Uterus (tissue), 4 donors: ENCODE measurements around the gene SRPK3. TPM values are rescaled to one million over a fixed set of nuclear protein-coding genes. Genes with fewer than 3 reads are reported as not detected.

Source experiments
- DNase-seq, 2 donors: peaks; one replicate each; pipeline ENCODE4 v3.0.0-alpha.2; 2019 to 2020
- H3K27ac ChIP-seq, 2 donors: fragments of 200-600 bp; sonication (generic); 1 replicate in 1 of 2; 2 replicates in 1 of 2; pipeline ENCODE4 v1.5.1; 2016 to 2018
- H3K27me3 ChIP-seq, 2 donors: fragments of 200-600 bp; sonication (generic); one replicate each; pipeline ENCODE4 v1.5.1; 2018 to 2019; ENCODE audit warnings: control low read depth in 1 of 2
- H3K36me3 ChIP-seq, 2 donors: fragments of 200-600 bp; sonication (generic); one replicate each; pipeline ENCODE4 v1.5.1; 2019; ENCODE audit warnings: control low read depth in 1 of 2
- H3K4me1 ChIP-seq, 2 donors: fragments of 200-600 bp; sonication (generic); one replicate each; pipeline ENCODE4 v1.5.1; 2018 to 2019; ENCODE audit warnings: control low read depth in 1 of 2
- H3K4me3 ChIP-seq, 2 donors: fragments of 200-600 bp; sonication (generic); 1 replicate in 1 of 2; 2 replicates in 1 of 2; pipeline ENCODE4 v1.5.1; 2018 to 2019; ENCODE audit warnings: mild to moderate bottlenecking in 1 of 2
- H3K9me3 ChIP-seq, 2 donors: fragments of 200-600 bp; sonication (generic); one replicate each; pipeline ENCODE4 v1.5.1; 2019; ENCODE audit warnings: control low read depth in 1 of 2
- POLR2A ChIP-seq, 2 donors: fragments of 450-650 bp; IDR thresholded peaks; one replicate each; pipeline ENCODE4 v1.6.1; 2016; ENCODE audit warnings: antibody characterized with exemption in 2 of 2, mild to moderate bottlenecking in 1 of 2, moderate library complexity in 1 of 2
- intact Hi-C: fragments of 100-400 bp; cut with DNase I; formaldehyde crosslinking; loops from one replicate; pipeline ENCODE4 v1.15.1; 2023; ENCODE audit warnings: low total_unique reads
- total RNA-seq, 4 donors: library from RNA; depleted of rRNA in 3 of 4; stranded (reverse); fragments of >200 nt in 3 of 4; gene quantifications; one replicate each; pipeline versions ENCODE4 v1.1.0 to v1.2.4, GENCODE V29; 2014 to 2023
- TF ChIP-seq, protein P1 (sequence below), 4 experiments: fragments of 200-600 bp in 2 of 4; fragments of 450-650 bp in 2 of 4; sonication (generic) in 2 of 4; IDR thresholded peaks; one replicate each; pipeline ENCODE4 v1.5.1; 2016 to 2019; ENCODE audit warnings: antibody characterized with exemption in 4 of 4, mild to moderate bottlenecking in 2 of 4, moderate library complexity in 1 of 4
- donor health status: DM: yes; HTN: yes; CAD: no.

Gene SRPK3
- total RNA-seq, 4 donors from 2014 or later = 0.76 to 13.8 (median 5.5) TPM

DNA sequence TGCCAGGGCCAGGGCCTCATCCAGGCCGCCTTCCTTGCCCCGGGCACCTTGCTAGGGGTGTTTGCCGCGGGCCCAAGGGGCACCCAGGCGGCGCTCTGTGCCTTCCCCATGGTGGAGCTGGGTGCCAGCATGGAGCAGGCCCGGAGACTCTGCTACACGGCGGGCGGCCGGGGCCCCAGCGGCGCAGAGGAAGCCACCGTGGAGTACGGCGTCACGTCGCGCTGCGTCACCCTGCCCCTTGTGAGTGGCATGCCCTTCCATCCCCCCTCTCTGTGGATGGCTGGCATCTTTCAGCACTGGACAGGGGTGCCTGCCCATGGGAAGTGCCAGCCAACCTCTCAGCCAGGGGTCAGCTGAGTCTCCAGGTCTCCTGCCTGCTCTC is 13.2 kb upstream of the SRPK3 start:
- TF ChIP-seq, protein P1, sequence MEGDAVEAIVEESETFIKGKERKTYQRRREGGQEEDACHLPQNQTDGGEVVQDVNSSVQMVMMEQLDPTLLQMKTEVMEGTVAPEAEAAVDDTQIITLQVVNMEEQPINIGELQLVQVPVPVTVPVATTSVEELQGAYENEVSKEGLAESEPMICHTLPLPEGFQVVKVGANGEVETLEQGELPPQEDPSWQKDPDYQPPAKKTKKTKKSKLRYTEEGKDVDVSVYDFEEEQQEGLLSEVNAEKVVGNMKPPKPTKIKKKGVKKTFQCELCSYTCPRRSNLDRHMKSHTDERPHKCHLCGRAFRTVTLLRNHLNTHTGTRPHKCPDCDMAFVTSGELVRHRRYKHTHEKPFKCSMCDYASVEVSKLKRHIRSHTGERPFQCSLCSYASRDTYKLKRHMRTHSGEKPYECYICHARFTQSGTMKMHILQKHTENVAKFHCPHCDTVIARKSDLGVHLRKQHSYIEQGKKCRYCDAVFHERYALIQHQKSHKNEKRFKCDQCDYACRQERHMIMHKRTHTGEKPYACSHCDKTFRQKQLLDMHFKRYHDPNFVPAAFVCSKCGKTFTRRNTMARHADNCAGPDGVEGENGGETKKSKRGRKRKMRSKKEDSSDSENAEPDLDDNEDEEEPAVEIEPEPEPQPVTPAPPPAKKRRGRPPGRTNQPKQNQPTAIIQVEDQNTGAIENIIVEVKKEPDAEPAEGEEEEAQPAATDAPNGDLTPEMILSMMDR (IDR thresholded peaks at IDR 0.05) = no peak
- TF ChIP-seq POLR2A (IDR thresholded peaks at IDR 0.05) = no peak
- intact Hi-C loops = loop anchor here (2.0 kb wide), 1 partner anchor 71 kb away; no protein-coding TSS in a partner anchor
- H3K4me1 ChIP-seq = no peaks in the 10 kb centered on the region
- no peak overlapping the region for H3K4me3 ChIP-seq
- H3K36me3 ChIP-seq = no peaks in the 10 kb centered on the region
- no peak overlapping the region for H3K27ac ChIP-seq
- DNase-seq = no peak
- H3K9me3 ChIP-seq = no peaks in the 10 kb centered on the region
- H3K27me3 ChIP-seq = no peaks in the 10 kb centered on the region

DNA sequence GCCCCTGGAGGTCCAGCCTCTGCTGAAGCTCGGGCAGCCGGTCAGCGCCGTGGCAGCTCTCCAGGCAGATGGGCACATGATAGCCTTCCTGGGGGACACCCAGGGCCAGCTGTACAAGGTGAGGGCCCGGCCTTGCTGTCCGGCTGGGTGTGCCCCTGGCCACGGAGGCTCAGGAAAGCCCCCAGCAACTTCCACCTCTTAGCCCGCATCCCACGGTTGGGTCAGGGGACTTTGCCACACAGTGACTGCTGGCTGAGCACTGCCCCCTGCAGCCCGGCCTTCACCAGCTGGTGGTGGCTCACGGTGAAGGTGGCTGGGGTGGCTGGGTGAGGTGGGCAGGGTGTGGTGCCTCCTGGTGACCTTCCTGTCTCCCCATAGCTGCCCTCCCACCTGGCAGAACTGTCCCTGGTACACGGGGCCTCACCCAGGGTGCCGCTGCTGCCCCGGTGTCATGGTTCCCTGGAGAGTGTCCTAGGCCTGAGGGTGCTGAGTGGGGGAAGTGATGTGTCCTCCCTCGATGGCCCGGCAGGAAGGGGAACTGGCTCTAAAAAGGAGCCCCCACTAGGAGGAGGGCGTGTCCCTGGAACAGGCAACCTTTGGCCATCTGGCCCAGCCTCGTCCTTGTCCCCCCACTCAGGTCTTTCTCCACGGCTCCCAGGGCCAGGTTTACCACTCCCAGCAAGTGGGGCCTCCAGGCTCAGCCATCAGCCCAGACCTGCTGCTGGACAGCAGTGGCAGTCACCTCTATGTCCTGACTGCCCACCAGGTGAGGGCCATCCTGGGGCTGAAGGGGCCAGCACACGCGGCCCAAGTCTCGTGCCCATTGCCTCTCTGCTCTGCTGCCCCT is 12.3 kb upstream of the SRPK3 start:
- Histone ChIP-seq H3K4me1 (no peaks in the 10 kb centered on the region), H3K4me3 (no peak overlapping the region), H3K36me3 (no peaks in the 10 kb centered on the region), H3K27me3 (no peaks in the 10 kb centered on the region), H3K27ac (no peak overlapping the region), H3K9me3 (no peaks in the 10 kb centered on the region)
- DNase-seq = no peak
- intact Hi-C loops = loop anchor here (2.0 kb wide), 1 partner anchor 70 kb away; no protein-coding TSS in a partner anchor
- TF ChIP-seq POLR2A (IDR thresholded peaks at IDR 0.05) = no peak
- TF ChIP-seq, protein P1 (IDR thresholded peaks at IDR 0.05) = no peak

DNA sequence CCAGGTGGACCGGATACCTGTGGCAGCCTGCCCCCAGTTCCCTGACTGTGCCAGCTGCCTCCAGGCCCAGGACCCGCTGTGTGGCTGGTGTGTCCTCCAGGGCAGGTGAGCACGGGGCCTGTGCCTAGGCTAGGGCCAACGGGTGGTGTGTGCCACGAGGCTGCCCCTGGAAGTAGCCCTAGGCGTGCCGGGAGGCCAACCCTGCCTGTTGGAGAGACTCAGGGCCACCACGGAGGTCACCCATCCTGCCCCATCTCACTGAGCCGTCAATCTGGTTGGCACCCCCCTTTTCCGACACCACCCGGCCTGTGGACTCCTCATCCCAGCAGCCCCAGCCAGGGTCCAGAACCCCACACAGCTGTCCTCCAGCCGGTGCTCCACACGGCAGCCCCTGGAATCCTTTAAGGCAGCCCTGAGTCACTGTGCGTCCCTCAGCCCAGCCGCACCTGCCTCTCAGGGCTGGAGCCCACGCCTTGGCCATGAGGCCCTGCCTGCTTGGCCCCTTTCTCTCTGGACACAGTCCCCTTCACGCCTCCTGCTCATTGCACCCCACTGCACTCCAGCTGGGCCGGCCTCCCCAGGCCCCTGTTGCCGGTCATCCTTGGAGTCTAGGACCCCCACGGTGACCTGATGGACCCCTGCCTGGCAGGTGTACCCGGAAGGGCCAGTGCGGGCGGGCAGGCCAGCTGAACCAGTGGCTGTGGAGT is 11.5 kb upstream of the SRPK3 start:
- DNase-seq = no peak

DNA sequence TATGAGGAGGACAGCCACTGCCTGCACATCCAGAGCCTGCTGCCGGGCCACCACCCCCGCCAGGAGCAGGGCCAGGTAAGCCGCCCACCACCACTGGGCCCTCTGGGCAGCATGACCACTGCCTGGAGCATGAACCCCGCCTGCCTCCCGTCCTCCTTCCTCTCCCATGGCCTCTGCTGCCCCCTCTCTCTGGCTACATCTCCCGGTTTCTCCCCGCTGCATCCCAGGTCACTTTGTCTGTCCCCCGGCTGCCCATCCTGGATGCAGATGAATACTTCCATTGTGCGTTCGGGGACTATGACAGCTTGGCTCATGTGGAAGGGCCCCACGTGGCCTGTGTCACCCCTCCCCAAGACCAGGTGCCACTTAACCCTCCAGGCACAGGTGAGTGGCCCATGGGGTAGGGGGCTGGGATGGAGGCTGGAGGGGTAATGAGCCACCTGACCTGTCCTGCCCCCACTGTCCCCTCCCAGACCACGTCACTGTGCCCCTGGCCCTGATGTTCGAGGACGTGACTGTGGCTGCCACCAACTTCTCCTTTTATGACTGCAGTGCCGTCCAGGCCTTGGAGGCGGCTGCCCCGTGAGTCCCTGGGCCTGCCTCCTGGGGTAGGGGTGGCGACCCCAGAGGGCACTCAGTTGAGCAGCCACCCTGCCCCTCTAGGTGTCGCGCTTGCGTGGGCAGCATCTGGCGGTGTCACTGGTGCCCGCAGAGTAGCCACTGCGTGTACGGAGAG is 10.8 kb upstream of the SRPK3 start:
- H3K36me3 ChIP-seq = no peaks in the 10 kb centered on the region
- no peaks in the 10 kb centered on the region for H3K9me3 ChIP-seq
- no peaks in the 10 kb centered on the region for H3K4me1 ChIP-seq
- DNase-seq = no peak
- TF ChIP-seq, protein P1 (IDR thresholded peaks at IDR 0.05) = no peak
- no peak for TF ChIP-seq POLR2A (IDR thresholded peaks at IDR 0.05)
- intact Hi-C loops = loop anchor here (2.0 kb wide), 1 partner anchor 69 kb away; no protein-coding TSS in a partner anchor
- no peak overlapping the region for H3K27ac ChIP-seq
- H3K27me3 ChIP-seq = no peaks in the 10 kb centered on the region
- no peak overlapping the region for H3K4me3 ChIP-seq

More for the DNA sequence above, 11.5 kb upstream of the SRPK3 start:
- Histone ChIP-seq H3K27ac (no peak overlapping the region), H3K4me1 (no peaks in the 10 kb centered on the region), H3K27me3 (no peaks in the 10 kb centered on the region), H3K36me3 (no peaks in the 10 kb centered on the region), H3K9me3 (no peaks in the 10 kb centered on the region), H3K4me3 (no peak overlapping the region)
- TF ChIP-seq, protein P1 (IDR thresholded peaks at IDR 0.05) = no peak
- no peak for TF ChIP-seq POLR2A (IDR thresholded peaks at IDR 0.05)
- intact Hi-C loops = loop anchor here (2.0 kb wide), 1 partner anchor 69 kb away; no protein-coding TSS in a partner anchor
